Measurements from ENCODE around the gene SPIB.

DNA sequence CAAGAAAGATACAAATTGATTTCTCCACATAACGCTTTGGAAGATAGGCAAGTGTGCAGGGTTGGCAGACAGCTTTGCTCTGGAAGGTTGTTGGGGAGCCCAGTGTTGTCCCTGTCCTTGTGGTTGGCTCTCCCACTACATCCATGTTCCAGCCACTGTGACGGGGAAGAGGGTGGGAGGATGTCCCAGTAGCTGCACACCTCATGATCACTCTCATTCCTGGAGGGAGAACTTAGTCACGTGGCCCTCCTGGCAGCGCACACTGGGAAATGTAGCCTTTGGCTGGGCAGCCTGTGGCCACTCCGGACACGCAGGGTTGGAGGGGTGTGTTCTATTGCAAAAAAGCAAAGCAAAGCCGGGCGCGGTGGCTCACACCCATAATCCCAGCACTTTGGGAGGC is 24.7 kb upstream of the SPIB start:
- TF ChIP-seq, protein P1, sequence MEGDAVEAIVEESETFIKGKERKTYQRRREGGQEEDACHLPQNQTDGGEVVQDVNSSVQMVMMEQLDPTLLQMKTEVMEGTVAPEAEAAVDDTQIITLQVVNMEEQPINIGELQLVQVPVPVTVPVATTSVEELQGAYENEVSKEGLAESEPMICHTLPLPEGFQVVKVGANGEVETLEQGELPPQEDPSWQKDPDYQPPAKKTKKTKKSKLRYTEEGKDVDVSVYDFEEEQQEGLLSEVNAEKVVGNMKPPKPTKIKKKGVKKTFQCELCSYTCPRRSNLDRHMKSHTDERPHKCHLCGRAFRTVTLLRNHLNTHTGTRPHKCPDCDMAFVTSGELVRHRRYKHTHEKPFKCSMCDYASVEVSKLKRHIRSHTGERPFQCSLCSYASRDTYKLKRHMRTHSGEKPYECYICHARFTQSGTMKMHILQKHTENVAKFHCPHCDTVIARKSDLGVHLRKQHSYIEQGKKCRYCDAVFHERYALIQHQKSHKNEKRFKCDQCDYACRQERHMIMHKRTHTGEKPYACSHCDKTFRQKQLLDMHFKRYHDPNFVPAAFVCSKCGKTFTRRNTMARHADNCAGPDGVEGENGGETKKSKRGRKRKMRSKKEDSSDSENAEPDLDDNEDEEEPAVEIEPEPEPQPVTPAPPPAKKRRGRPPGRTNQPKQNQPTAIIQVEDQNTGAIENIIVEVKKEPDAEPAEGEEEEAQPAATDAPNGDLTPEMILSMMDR (IDR thresholded peaks at IDR 0.05; ENCODE audit: low read depth, low read length, poor library complexity, severe bottlenecking) = no peak
- no peak for TF ChIP-seq EZH2phosphoT487 (IDR thresholded peaks at IDR 0.05; ENCODE audit: borderline replicate concordance, low read length)
